Jurkat, Clone E6-1 (cell line): ENCODE measurements around the gene SAMSN1.

Experiments used
- DNase-seq: peaks from one replicate; pipeline ENCODE4 v3.0.0-alpha.2; 2011; ENCODE audit warnings: low read depth, low spot score
- H3K4me3 ChIP-seq: 2 replicates; pipeline ENCODE4 v1.5.1; 2011; ENCODE audit warnings: mild to moderate bottlenecking, low read length, control low read depth, moderate library complexity

SAMSN1 gene

DNA sequence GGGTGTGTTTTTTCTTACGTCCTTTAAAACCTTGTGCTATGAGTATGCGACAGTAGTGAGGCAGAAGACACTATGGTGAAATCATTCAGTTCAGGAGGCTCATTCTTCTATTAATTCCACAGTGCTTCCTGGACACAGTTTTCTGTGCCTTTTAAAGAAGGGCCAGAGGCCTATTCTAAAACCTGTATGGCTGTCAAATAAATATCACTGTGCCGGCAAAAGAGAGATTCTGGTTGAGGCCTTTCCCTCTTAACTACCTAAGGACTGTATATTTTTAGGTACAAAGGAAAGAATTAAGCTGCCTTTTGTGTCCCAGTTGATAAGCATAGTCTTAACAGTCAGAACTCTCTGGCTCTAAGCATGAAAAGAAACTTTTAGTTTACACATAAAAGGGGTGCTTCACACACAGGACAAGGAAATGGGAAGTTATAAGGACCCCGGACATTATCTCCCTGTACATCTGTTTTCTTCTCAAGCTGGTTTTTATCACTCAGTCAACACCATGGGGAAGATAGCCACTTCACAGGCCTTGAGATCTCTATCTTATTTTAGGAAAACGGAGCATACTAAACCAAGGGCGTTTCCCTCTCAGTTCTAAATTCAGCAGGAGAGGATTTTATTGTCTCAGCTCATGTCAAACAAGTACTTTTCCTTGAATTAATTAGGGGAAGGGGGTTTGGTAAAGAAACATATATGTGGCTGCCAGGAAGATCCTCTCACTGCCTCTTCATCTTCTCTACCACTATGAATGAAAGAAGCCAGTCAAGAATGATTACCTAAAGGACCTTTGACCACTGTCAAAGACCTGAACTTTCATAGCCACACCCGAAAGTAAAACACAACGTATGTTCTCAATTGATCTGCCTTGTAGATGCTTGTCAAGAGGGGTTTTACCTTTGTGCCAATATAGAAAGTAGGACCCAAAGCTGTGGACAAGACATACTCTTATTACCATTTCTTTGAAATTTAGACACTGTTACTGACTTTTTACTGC lies 91.8 kb downstream of the SAMSN1 start:
- peak overlapping the region; percentile 4 for H3K4me3 ChIP-seq
- DNase-seq = peak; percentile 92

DNA sequence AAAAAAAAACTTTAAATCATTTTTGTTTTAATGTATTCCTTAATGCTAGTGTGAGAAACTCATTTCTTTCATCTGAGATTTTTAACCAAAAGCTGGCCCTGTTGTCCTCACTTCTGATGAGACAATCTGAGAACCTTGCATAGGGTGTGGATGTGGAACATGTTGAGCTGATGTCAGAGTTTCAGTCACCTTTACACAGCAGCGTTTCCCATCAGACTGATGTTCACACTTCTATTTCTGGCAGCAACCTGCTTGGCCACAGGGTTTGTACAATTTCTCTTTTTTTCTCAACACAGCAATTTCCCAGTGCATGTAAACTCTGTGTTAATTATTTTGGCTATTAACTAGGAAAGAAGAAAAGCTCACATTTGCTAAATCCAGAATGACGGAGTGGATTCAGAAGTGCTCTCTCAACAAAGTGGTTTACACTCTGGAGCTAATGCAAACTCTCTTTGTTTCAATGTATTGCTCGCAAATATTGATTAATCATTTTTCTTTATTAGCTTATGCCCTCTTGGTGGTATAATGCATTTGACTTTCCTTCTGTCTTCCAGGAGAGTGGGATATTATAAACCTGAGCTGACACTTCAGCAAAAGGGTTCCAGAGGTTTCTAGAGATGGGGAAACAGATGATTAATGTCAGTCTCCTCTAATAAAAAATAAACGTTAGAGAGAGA lies 92.6 kb downstream of the SAMSN1 start:
- no peak for DNase-seq
- H3K4me3 ChIP-seq = no peak overlapping the region

GRCh38 chr21:14452727-14453241 lies 93.3 kb downstream of the SAMSN1 start:
- DNase-seq = no peak
- no peak overlapping the region for H3K4me3 ChIP-seq

DNA sequence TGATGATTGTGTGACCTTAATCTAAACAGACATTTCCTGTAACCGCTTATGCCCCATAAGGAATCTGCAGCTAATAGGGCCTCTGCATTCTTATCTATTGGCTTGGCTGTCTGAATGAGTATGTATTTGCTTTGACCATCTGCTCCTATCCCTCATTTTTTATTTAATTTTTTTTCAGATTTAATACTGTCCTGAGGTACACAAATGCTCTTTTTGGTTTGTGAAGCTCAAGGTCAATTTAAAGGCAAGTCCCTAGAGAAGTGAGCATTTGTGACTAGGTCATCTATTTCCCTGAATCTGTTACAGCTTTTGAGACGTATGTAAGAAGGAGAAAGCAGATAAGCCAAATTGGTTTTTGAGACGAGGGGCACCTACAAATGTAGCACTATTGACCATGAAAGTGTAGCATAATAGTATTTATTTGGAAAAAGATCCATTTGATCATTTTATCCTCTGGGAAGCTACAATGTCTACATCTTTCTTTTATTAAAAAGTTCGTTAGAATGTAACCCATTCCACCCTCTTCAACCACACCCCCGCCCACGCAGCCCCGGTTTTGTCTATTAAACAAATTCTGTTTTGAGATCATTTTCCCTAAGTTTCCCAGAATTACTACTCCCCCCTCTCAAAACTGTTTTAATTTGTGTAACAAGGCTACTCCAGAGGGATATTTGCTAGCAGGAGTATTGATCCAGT lies 93.9 kb downstream of the SAMSN1 start:
- no peak overlapping the region for H3K4me3 ChIP-seq
- no peak for DNase-seq

- no peak for DNase-seq
Observed at GRCh38 chr21:14451546-14451945, 94.6 kb downstream of the SAMSN1 start.

DNA sequence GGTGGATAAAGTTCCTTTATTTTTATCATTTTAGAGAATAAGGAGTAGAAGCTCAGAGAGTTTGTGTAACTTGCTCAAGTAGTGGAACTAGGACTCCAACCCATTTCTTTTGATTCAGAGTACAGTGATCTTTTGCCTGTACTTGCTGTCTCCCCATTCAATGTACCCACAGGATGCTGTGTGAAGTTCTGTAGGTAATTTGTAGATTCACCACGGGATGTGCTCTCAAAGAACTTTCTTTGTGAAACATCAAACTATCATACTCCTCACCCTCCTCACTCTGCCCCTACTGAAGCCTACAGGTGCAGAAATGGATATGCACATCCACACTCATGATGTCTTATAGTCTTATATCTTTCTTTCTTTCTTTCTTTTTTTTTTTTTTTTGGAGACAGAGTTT lies 97.3 kb downstream of the SAMSN1 start:
- H3K4me3 ChIP-seq = no peak overlapping the region
- peak; percentile 76 for DNase-seq

More at GRCh38 chr21:14451546-14451945, 94.6 kb downstream of the SAMSN1 start:
- H3K4me3 ChIP-seq = no peak overlapping the region

GRCh38 chr21:14438211-14438610 lies 107.9 kb downstream of the SAMSN1 start:
- DNase-seq = no peak
- no peak overlapping the region for H3K4me3 ChIP-seq

GRCh38 chr21:14435423-14435822 lies 110.7 kb downstream of the SAMSN1 start:
- DNase-seq = no peak
- no peak overlapping the region for H3K4me3 ChIP-seq
